HG03103 (cell line): Measurements from ENCODE around the gene ASB2.

Source experiments
- ATAC-seq: cut with Tn5 transposase; IDR thresholded peaks from one replicate; pipeline ENCODE4 v1.9.1; 2021; ENCODE audit warnings: low read depth; ENCODE audit not compliant: unreplicated experiment

The ASB2 gene

GRCh38 chr14:93964281-93964680, 12.1 kb downstream of the ASB2 start:
- ATAC-seq = no peak

- no peak for ATAC-seq
Observed at GRCh38 chr14:93963692-93964091, 12.7 kb downstream of the ASB2 start.

- ATAC-seq = peak; percentile 44
Observed at GRCh38 chr14:93962701-93963601, 13.4 kb downstream of the ASB2 start.

GRCh38 chr14:93961620-93962019, 14.8 kb downstream of the ASB2 start:
- no peak for ATAC-seq

- ATAC-seq = no peak
Observed at GRCh38 chr14:93960774-93961438, 15.5 kb downstream of the ASB2 start.

- ATAC-seq = no peak
Observed at GRCh38 chr14:93960108-93960475, 16.3 kb downstream of the ASB2 start.

- ATAC-seq = peak; percentile 71
Observed at GRCh38 chr14:93959239-93960107, 16.9 kb downstream of the ASB2 start.

GRCh38 chr14:93958567-93959238, 17.7 kb downstream of the ASB2 start:
- no peak for ATAC-seq

GRCh38 chr14:93957751-93958566, 18.4 kb downstream of the ASB2 start:
- no peak for ATAC-seq

GRCh38 chr14:93957333-93957710, 19.0 kb downstream of the ASB2 start:
- no peak for ATAC-seq

- no peak for ATAC-seq
Observed at GRCh38 chr14:93956514-93957332, 19.6 kb downstream of the ASB2 start.

- no peak for ATAC-seq
Observed at GRCh38 chr14:93955850-93956481, 20.4 kb downstream of the ASB2 start.

GRCh38 chr14:93954900-93955849, 21.2 kb downstream of the ASB2 start:
- ATAC-seq = peak; percentile 35

GRCh38 chr14:93954516-93954830, 21.9 kb downstream of the ASB2 start:
- no peak for ATAC-seq

GRCh38 chr14:93953739-93954515, 22.4 kb downstream of the ASB2 start:
- ATAC-seq = no peak

GRCh38 chr14:93953263-93953662, 23.1 kb downstream of the ASB2 start:
- ATAC-seq = no peak

GRCh38 chr14:93952829-93953228, 23.5 kb downstream of the ASB2 start:
- ATAC-seq = no peak
